Measurements from ENCODE around the gene APOL3.

Gene APOL3

GRCh38 chr22:36166518-36167220 is 6.1 kb upstream of the APOL3 start:
- H3K27me3 Mint-ChIP-seq (ENCODE audit: low read depth) = no peaks in the 10 kb centered on the region
- peaks cover 10% of the 10 kb centered on the region for H3K9me3 Mint-ChIP-seq
- no peak overlapping the region for H3K27ac Mint-ChIP-seq
- H3K4me1 Mint-ChIP-seq = peaks cover 16% of the 10 kb centered on the region
- no peaks in the 10 kb centered on the region for H3K36me3 Mint-ChIP-seq (ENCODE audit: low read depth)
- no peak overlapping the region for H3K4me3 Mint-ChIP-seq
- TF ChIP-seq CTCF (IDR thresholded peaks at IDR 0.05; ENCODE audit: unreplicated experiment in 3 of 3) = no peak

- TF ChIP-seq CTCF (IDR thresholded peaks at IDR 0.05; ENCODE audit: unreplicated experiment in 3 of 3) = no peak
- Mint-ChIP-seq H3K27me3 (ENCODE audit: low read depth) (peaks cover 2% of the 10 kb centered on the region), H3K27ac (no peak overlapping the region), H3K36me3 (ENCODE audit: low read depth) (no peaks in the 10 kb centered on the region), H3K9me3 (peaks cover 10% of the 10 kb centered on the region), H3K4me3 (no peak overlapping the region), H3K4me1 (peaks cover 22% of the 10 kb centered on the region)
Observed at GRCh38 chr22:36166086-36166485, 5.5 kb upstream of the APOL3 start.

- Mint-ChIP-seq H3K9me3 (peaks cover 10% of the 10 kb centered on the region), H3K36me3 (ENCODE audit: low read depth) (no peaks in the 10 kb centered on the region), H3K27ac (no peak overlapping the region), H3K4me1 (peaks cover 28% of the 10 kb centered on the region), H3K27me3 (ENCODE audit: low read depth) (peaks cover 6% of the 10 kb centered on the region), H3K4me3 (no peak overlapping the region)
- TF ChIP-seq CTCF (IDR thresholded peaks at IDR 0.05; ENCODE audit: unreplicated experiment in 3 of 3) = no peak
Observed at GRCh38 chr22:36165141-36165540, 4.6 kb upstream of the APOL3 start.

GRCh38 chr22:36164621-36165020 is 4.1 kb upstream of the APOL3 start:
- Mint-ChIP-seq H3K4me3 (no peak overlapping the region), H3K27ac (no peak overlapping the region), H3K9me3 (peaks cover 8% of the 10 kb centered on the region), H3K4me1 (peaks cover 28% of the 10 kb centered on the region), H3K36me3 (ENCODE audit: low read depth) (no peaks in the 10 kb centered on the region), H3K27me3 (ENCODE audit: low read depth) (peaks cover 6% of the 10 kb centered on the region)
- no peak for TF ChIP-seq CTCF (IDR thresholded peaks at IDR 0.05; ENCODE audit: unreplicated experiment in 3 of 3)

GRCh38 chr22:36163497-36163896 is 2.9 kb upstream of the APOL3 start:
- Mint-ChIP-seq H3K27me3 (ENCODE audit: low read depth) (peaks cover 6% of the 10 kb centered on the region), H3K36me3 (ENCODE audit: low read depth) (no peaks in the 10 kb centered on the region), H3K4me1 (peaks cover 33% of the 10 kb centered on the region), H3K4me3 (no peak overlapping the region), H3K27ac (no peak overlapping the region), H3K9me3 (peaks cover 1% of the 10 kb centered on the region)
- TF ChIP-seq CTCF (IDR thresholded peaks at IDR 0.05; ENCODE audit: unreplicated experiment in 3 of 3) = no peak
